ENCODE data around the gene RSRC2.
"Not testable (repeated sequence)": the region's sequence is repeated elsewhere in the genome, so short reads cannot be mapped to it uniquely, and the experiment has no call there.

Gene RSRC2

DNA sequence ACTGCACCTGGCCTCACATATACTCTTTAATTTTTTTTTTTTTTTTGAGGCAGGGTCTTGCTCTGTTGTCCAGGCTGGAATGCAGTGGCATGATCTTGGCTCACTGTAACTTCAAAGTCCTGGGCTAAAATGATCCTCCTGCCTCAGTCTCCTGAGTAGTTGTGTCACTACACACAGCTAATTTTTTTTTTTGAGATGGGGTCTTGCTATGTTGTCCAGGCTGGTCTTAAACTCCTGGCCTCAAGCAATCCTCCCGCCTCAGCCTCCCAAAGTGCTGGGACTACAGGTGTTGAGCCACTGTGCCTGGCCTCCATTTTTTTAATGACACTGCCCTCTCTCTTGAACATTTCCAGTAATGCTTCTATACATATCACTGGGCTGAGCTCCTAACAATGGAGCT lies 42.4 kb downstream of the RSRC2 start:
- DNase-seq, result not testable (repeated sequence)

DNA sequence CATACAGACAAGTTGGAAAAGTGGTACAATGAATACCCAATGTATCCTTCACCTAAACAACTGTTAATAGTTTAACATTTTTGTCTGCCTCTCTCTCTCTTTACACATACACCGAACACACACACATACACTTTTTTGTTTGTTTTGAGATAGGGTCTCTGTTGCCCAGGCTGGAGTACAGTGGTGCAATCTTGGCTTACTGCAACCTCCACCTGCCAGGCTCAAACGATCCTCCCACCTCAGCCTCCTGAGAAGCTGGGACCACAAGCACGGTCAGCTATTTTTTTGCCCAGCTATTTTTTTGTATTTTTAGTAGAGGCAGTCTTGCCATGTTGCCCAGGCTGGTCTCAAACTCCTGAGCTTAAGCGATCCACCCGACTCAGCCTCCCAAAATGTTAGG lies 42.8 kb downstream of the RSRC2 start:
- no peak for DNase-seq

DNA sequence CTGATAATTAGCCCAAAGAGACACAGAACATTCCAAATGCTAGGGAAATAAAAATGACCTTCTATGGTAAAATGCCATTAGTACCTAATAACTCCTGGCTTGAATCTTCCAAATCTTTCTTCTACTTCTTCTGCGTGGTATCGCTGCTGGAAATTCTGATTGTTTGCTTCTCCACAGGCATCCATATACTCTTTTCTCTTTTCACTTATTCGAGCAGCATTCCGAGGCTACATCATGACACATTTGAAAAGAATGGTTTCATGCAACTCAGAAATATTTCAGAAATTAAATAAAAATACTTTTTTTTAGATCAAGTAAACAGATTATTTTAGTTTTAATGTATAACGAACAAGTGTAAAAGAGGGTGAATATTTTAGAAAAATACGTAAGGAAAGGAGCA lies 44.9 kb downstream of the RSRC2 start:
- DNase-seq, result no peak

DNA sequence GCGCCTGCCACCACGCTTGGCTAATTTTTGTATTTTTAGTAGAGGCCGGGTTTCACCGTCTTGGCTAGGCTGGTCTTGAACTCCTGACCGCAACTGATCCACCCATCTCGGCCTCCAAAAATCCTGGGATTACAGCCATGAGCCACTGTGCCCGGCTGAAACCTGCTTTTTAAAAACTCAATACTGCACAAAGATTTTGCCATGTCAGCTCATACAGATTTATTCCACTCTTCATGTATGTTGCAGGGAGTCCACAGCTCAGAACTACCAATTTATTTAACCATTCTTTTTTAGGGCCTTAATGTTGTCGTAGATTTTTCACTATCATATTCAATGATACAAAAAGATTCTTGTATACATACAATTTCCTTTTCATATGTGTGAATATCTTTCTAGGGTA lies 46.0 kb downstream of the RSRC2 start:
- no peak for DNase-seq

DNA sequence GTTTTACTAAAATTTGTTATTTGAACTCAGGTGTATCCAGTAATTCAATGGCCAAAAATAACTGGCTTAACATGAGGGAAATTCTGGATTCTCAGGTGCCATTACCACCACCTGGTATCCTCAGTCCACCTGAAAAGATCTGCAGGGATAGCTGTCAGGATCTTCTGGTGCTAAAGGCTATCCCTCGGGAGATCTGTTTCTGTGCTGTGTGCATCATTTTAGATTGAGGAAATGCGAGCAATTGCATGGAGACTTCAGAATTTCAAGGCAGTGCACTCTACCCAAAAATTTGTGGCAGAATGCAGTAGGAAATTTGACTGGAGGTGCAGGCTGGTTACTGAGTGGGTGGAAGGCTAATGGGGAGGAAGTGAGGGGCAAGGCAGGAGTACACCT lies 52.4 kb downstream of the RSRC2 start:
- DNase-seq, result no peak

DNA sequence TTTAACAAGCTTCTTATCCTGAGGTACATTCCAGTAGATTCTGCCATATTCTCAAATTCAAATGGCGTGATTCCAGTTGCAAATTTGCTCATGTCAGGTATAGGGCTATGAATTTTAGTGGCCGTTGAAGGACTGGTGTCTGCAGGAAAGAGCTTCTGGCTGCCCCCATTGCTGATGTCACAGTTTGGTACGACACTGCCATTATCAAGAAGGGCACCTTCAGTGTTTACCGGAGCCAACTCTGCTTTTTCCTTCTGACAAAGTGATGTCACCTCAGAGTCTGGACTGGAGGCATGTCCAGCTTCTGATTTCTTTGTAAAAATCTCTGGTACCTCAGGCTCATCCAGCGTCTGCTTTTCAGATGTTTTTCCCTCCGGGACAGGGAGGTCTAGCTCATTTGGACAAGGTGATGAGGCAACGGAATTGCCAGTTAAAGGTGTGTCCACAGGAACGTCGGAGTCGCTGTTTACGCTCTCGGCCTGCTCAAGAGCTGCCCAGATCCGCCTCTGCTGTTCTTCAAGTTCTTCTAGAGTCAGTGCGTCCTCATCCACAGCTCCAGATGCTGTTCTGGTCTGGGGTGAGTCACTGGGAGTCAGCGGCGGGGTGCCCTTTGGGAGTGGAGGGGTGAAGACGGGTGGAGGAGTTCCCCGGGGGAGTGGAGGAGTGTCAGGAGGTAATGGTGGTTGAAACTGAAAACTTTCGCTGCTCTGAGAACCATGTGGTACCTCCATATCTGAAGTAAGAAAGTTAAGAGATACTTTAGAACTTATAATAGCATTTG lies 53.0 kb downstream of the RSRC2 start:
- DNase-seq, result no peak

DNA sequence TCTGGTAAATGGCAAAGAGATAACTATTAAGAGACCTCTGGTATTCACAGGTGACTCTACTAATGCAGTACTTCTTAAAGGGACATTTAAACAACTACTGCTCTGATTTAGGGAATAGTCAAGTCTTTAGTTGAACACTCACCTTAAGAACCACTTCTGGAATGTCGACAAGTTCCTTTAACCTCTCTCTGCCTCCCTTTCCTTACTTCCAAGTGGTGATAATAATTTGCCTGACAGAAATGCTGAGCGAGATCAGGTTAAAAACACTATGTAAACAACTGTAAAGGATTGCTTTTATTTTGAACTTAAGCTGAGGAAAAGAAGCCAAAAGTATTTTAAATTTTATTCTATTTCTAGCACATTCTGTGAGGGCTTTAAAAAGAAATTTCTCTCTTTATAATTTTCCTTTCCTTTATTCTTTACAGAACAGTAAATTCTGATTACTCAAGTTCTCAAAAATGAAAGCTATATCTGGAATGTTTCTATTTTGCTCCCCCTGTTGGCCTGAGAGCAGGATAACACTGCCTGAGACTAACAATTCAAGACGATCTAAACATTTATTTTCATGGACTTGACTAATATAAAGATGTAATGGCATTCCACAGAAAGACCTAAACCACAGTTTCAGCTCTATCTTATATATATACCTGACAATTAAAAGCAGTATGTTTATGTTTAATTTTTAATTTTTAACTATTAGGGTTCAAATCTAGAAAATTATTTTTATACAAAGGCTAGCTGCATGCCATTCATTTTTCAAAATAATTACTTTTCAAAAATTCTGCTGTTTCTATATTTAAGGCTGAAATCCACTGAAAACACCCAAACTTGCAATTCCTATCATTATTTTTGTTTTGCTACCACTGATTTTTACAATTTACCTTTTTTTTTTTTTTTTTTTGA lies 55.2 kb downstream of the RSRC2 start:
- no peak for DNase-seq

DNA sequence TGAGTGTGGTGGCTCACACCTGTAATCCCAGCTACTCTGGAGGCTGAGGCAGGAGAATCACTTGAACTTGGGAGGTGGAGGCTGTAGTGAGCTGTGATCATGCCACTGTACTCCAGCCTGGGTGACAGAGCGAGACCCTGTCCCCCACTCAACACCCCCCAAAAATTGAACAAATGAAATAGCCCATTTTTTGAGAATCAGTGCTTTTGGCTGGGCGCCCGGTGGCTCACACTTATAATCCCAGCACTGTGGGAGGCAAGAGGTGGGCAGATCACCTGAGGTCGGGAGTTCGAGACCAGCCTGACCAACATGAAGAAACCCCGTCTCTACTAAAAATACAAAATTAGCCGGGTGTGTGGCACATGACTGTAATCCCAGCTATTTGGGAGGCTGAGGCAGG lies 56.2 kb downstream of the RSRC2 start:
- not testable (repeated sequence) for DNase-seq

DNA sequence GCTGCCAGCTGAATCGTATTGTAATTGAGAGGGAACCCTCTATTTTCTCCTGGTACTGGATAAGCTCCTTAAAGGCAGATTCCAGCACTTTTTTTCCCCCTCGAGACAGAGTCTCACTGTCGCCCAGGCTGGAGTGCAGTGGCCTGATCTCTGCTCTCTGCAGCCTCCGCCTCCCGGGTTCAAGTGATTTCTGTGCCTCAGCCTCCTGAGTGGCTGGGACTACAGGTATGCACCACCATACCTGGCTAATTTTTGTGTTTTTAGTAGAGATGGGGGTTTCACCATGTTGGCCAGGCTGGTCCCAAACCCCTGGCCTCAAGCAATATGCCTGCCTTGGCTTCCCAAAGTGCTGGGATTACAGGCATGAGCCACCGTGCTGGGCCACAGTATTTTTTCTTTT lies 56.9 kb downstream of the RSRC2 start:
- not testable (repeated sequence) for DNase-seq

DNA sequence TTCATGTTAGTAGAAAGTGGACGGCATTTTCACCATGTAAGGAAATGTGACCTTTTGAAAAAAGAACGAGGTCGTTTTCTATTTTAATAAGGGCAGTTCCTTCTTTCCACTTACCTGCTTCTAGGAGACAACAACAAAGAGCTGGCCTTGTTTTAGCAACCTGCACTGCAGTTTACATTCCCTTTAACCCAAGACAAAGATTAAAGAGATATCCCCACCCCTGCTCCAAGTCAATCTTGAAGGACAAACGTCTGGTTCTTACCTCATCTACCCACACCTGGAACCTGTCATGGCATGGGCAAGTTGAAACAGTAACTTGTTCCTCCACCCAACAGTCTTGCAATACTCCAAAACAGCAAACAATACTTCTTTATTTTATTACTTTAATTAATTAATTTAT lies 58.8 kb downstream of the RSRC2 start:
- no peak for DNase-seq

DNA sequence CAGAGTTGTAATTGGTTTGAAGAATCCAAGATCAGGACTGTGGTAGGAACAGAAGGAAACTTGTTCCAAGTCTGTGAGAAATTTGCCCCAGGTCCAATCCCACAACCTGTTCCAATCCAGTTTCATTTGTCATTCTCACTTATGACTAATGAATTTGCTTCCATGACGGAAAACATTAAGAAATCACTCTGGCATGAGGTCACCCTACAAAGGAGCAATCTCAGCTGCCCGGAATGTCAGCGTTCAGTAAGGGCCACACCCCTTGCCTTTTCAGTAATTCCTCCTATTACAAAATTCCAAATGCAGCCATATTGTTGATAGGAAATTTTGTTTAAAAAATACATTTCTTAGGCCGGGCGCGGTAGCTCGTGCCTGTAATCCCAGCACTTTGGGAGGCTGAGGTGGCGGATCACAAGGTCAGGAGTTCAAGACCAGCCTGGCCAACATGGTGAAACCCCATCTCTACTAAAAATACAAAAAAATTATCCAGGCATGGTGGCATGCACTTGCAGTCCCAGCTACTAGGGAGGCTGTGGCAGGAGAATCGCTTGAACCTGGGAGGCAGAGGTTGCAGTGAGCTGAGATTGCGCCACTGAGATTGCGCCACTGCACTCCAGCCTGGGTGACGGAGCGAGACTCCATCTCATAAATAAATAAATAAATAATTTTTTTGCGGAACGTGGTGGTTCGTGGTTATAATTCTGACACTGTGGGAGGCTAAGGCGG lies 62.3 kb downstream of the RSRC2 start:
- not testable (repeated sequence) for DNase-seq

DNA sequence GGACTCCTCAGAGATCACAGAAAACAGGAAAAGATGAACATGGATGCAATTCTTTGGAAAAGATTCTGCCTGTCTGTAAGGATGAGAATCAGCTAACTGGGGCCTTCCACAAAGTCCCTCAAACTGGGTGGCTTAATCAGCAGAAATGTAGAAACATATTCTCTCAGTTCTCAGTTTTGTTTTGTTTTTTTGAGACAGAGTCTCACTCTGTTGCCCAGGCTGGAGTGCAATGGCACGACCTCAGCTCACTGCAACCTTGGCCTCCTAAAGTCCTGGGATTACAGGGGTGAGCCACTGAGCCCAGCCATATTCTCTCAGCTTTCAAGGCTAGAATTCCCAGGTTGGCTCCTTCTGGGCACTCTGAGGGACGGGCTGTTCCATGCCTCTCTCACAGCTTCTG lies 66.1 kb downstream of the RSRC2 start:
- DNase-seq, result no peak

DNA sequence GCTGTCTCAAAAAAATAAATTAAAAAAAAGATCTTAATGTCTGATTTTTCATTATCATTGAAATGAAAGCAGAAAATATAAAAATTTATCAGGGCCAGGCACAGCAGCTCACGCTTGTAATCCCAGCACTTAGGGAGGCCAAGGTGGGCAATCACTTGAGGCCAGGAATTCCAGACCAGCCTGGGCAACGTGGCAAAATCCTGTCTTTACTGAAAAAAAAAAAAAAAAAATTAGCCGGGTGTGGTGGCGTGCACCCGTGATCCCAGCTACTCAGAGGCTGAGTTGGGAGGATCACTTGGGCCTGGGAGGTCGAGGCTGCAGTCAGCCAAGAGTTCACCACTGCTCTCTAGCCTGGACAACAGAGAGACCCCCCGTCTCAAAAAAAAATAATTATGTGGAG lies 66.7 kb downstream of the RSRC2 start:
- DNase-seq, result no peak

DNA sequence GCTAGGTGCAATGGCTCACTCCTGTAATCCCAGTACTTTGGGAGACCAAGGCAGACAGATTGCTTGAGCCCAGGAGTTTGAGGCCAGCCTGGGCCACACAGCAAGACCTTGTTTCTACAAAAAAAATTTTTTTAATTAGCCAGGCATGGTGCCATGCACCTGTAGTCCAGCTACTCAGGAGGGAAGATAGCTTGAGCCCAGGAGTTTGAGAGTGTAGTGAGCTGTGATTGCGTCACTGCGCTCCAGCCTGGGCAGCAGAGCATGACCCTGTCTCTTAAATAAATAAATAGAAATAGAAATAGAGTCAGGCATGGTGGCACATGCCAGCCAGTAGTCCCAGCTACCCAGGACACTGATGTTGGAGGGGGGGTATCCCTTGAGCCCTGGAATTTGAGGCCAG lies 67.5 kb downstream of the RSRC2 start:
- DNase-seq, result no peak

DNA sequence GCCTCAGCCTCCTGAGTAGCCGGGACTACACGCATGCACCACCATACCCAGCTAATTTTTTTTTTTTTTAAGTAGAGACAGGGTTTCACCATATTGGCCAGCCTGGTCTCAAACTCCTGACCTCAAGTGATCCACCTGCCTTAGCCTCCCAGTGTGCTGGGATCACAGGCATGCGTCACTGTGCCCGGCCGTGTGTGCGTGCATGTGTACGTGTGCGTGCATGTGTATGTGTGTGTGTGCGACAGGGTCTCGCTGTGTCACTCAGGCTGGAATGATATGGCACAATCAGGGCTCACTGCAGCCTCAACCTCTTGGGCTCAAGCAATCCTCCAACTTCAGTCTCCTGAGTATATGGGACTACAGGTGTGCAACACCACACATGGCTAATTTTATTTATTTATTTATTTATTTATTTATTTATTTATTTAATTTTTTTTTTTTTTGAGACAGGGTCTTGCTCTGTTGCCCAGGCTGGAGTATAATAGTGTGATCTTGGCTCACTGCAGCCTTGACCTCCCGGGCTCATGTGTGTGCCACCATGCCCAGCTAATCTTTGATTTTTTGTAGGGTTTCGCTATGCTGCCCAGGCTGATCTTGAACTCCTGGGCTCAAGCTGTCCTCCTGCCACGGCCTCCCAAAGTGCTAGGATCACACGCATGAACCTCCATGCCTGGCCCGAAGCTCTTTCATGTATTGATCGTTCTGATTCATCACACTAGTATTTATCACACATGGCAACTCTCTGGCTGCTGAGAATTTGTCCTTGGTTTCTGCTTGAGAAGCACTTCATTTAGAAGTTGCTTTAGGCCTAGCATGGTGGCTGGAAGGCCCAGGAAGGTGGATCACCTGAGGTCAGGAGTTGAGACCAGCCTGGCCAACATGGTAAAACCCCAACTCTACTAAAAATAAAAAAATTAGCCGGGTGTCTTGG lies 68.4 kb downstream of the RSRC2 start:
- no peak for DNase-seq

DNA sequence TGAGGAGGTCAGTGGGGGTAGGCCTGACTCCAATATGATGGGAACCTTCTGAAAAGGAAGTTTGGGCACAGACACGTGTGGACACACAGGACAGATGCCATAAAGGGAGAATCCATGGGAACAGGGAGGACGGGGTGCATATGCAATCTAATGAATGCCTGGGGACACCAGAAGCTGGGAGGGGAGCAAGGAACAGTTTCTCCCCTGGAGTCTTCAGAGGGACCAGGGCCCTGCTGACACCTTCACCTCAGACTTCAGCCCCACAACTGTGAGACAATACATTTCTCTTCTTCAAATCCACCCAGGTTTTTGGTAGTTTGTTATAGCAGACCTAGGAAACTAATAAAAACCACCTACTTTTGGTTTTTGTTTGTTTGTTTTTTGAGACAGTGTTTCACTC lies 69.1 kb downstream of the RSRC2 start:
- DNase-seq, result no peak

DNA sequence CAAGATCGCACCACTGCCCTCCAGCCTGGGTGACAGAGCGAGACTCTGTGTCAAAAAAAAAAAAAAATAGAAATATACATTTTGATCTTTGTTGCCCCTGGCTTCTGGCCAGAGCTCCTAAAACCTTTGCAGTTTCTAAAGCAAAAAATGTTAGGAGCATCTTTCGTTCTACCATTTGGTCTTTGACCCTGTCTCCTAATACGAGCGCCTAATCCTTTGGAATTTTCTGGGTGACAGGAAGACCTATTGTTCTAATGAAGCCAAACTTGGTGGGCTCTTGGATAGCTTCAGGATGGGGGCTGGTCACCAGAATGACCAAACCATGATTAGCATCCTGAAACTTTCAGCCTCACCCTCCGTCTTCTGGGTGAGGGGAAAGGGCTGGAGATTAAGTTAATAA lies 72.0 kb downstream of the RSRC2 start:
- no peak for DNase-seq

DNA sequence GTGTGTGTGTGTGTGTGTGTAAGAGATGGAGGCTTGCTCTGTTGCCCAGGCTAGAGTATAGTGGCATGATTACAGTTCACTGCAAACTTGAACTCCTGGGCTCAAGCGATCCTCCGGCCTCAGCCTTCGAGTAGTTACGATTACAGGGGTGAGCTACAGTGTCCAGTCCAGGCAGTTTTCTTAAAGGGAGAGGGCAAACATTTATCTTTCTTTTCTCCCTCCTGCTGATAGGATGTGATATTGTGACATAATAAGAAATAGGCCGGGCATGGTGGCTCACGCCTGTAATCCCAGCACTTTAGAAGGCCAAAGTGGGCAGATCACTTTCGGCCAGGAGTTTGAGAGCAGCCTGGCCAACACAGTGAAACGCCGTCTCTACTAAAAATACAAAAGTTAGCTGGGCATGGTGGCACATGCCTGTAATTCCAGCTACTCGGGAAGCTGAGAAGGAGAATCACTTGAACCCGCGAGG lies 72.5 kb downstream of the RSRC2 start:
- DNase-seq, result no peak
